Stimulated activated CD4-positive, alpha-beta T cell treated with anti-CD3 and anti-CD28 coated beads, Interleukin-2, amount 100 ng/mL, for 48 hours (primary cell): ENCODE data around the gene ST6GAL1.
"Not testable (repeated sequence)": the region's sequence is repeated elsewhere in the genome, so short reads cannot be mapped to it uniquely, and the experiment has no call there.

Experiments
- DNase-seq, 2 donors: peaks; one replicate each; pipeline ENCODE4 v3.0.0-alpha.2; 2020

Gene ST6GAL1

GRCh38 chr3:186930143-186930640 is at the start of gene ST6GAL1:
ST6GAL1 (plus strand) TSS chr3:186930526; CDS start chr3:187042704, 112,178 bp downstream.
- peak; percentile 61 for DNase-seq

DNA sequence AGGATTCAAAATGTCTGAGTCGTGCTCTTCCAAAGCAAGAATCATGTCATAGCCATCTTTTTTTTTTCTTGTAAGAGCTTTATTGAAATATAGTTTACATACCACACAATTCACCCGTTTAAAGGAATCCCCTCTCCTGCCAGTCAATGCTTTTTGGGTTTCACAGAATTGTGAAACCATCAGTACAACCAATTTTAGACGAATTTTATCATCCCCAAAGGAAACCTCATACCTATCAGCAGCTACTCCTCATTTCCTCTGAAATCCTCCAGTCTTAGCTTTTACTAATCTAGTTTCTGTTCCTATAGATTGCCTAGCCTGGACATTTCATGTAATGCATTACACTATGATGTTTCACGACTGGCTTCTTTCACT is 48.2 kb upstream of the ST6GAL1 start:
- no peak for DNase-seq

DNA sequence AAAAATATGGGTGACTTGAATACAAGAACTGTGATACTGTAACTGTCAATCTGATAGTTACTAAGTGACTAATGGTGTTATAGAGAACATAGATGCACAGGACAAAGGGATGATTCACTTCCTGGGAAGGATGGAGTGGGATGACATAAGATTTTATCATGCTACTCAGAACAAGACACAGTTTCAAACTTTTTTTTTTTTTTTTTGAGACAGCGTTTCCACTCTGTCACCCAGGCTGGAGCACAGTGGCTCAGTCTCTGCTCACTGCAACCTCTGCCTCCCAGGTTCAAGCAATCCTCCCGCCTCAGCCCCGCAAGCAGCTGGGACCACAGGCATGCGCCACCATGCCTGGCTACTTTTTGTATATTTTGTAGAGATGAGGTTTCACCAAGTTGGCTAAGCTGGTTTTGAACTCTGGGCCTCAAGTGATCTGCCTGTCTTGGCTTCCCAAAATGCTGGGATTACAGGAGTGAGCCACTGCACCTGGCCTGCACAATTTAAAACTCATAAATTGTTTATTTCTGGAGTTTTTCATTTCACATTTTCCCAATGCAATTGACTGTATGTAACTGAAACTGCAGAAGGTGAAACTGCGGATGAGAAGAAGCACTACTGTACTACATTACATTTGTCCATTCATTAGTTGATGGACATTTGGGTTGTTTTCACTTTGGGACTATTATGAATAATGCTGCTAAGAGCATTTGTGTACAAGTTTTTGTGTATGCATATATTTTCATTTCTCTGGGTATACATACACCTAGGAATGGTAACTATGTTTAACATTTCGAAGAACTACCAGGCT is 47.2 kb upstream of the ST6GAL1 start:
- peak; percentile 34 to 39 for DNase-seq

DNA sequence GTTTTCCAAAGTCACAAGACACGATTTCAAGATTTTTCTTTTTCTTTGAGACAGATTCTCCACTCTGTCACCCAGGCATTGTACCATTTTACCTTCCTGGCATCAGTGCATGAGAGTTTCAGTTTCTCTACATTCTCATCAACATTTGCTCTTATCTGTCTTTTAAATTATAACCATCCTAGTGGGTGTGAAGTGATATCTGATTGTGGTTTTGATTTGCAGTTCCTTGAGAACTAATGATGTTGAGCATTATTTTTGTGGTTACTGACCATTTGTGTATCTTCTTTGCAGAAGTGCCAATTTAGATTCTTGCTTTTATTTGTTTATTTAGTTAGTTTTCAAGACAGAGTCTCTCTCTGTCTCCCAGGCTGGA is 46.7 kb upstream of the ST6GAL1 start:
- DNase-seq, result no peak

GRCh38 chr3:186884868-186885267 is 45.5 kb upstream of the ST6GAL1 start:
- DNase-seq, result not testable (repeated sequence)

DNA sequence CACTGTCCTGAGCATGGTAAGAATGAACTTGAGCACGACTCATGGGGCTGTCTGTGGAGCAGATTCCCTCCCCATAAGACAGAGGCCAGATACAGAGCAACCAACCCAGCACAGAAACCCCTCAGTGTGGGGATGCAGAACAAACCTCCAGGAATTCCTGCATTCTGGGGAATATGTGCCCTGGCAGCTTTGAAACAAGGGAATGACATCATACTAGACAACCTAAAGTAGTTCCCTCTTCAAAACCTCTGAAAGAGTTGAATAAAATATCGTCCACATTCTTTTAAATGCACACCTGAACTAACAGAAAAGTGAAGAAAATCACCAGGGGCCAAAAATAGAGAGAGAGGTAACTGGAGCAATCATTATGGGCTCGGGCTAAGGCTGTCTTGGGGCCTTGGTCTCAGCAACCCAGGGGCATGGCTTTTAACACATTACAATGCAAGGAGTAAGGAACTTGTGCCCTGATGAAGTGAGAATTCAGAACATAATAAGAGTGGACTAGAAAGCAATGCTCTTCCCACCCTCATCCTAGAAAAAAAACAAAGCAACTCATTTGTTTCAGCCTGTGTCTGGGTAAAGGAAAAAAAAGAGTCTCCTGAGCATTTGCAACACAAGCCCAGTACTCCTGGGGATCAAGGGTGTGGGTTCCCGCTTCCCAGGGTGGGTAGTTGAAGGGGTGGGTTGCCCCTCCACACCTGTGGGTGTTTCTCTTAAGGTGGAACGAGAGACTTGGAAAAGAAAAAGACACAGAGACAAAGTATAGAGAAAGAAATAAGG is 43.9 kb upstream of the ST6GAL1 start:
- no peak for DNase-seq

- not testable (repeated sequence) for DNase-seq
Observed at GRCh38 chr3:186887507-186887938, 42.8 kb upstream of the ST6GAL1 start.

GRCh38 chr3:186888569-186888968 is 41.8 kb upstream of the ST6GAL1 start:
- no peak for DNase-seq

DNA sequence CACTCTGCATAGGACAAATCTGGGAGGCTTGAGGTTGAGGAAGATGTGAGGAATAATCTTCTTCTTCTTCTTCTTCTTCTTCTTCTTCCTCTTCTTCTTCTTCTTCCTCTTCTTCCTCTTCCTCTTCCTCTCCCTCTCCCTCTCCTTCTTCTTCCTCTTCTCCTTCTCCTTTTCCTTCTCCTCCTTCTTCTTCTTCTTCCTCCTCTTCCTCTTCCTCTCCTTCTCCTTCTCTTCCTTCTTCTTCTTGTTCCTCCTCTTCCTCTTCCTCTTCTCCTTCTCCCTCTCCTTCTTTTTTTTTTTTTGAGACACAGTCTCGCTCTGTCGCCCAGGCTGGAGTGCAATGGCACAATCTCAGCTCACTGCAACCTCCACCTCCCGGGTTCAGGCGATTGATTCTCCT is 40.6 kb upstream of the ST6GAL1 start:
- not testable (repeated sequence) for DNase-seq

- DNase-seq, result no peak
Observed at GRCh38 chr3:186890911-186891310, 39.4 kb upstream of the ST6GAL1 start.

GRCh38 chr3:186893071-186893470 is 37.3 kb upstream of the ST6GAL1 start:
- DNase-seq, result not testable (repeated sequence)

- DNase-seq, result no peak
Observed at GRCh38 chr3:186895406-186895805, 34.9 kb upstream of the ST6GAL1 start.

GRCh38 chr3:186896006-186896405 is 34.3 kb upstream of the ST6GAL1 start:
- no peak for DNase-seq

DNA sequence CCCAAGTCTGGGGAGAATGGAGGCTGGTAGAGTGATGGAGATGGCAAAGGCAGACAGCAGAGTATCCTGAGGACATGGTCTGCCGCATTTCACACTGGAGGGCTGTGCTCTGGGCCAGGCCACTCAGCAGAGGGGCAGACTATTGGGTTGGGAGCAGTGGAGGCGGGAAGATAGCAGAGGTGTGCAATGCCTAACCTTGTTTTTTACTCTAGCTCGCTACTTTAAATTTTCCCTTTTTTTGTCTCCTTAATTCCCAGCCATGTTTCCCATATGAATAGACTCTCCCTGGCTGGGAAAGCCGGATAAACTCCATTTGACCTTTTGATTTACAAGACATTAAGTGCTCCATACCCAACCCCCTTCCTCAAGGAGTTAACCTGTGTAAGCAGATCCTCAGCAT is 33.5 kb upstream of the ST6GAL1 start:
- DNase-seq, result no peak

DNA sequence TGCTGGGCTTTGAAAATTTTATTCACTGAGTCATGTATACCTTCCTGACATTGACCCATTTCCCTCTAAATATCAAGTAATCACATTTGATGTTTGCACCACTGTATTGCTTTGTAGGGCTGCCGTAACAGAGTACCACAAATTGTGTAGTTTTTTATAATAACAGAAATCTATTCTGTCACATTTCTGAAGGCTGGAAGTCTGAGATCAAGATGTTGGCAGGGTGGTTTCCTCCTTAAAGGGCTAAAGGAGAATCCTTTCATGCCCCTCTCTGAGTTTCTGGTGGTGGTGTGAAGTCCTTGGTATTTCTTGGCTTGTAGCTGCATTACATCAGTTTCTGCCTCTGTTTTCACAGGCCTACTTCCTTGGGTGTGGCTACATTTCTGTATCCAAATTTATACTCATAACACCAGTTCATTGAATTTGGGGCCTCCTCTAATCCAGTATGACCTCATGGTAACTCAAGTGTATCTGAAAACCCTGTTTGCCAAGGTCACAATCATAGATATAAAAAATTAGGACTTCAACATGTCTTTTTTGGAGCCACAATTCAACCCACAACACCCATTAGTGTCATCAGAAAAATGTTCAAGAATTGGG is 29.1 kb upstream of the ST6GAL1 start:
- no peak for DNase-seq

DNA sequence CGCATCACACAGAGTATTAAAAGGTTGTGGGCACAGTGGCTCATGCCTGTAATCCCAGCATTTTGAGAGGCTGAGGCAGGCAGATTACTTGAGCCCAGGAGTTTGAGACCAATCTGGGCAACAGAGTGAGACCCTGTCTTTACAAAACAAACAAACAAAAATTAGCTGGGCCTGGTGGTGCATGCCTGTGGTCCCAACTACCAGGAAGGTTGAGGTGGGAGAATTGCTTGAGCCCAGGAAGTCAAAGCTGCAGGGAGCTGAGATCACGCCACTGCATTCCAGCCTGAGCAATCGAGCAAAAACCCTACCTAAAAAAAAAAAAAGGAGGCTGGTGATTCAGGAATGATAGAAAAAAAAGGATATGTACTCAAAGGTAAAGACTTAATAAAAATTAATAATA is 28.2 kb upstream of the ST6GAL1 start:
- no peak for DNase-seq

- DNase-seq, result no peak
Observed at GRCh38 chr3:186902713-186903112, 27.6 kb upstream of the ST6GAL1 start.

DNA sequence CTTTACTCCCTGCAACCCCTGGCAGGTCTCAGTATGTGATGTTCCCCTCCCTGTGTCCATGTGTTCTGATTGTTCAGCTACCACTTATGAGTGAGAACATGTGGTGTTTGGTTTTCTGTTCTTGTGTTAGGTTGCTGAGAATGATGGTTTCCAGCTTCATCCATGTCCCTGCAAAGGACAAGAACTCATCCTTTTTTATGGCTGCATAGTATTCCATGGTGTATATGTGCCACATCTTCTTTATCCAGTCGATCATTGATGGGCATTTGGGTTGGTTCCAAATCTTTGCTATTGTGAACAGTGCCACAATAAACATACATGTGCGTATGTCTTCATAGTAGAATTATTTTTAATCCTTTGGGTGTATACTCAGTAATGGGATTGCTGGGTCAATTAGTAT is 26.6 kb upstream of the ST6GAL1 start:
- not testable (repeated sequence) for DNase-seq

DNA sequence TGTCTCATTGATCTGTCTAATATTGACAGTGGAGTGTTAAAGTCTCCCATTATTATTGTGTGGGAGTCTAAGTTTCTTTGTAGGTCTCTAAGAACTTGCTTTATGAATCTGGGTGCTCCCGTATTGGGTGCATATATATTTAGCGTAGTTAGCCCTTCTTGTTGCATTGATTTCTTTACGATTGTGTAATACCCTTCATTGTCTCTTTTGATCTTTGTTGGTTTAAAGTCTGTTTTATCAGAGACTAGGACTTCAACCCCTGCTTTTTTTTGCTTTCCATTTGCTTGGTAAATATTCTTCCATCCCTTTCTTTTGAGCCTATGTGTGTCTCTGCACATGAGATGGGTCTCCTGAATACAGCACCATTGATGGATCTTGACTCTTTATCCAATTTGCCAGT is 23.3 kb upstream of the ST6GAL1 start:
- not testable (repeated sequence) for DNase-seq

DNA sequence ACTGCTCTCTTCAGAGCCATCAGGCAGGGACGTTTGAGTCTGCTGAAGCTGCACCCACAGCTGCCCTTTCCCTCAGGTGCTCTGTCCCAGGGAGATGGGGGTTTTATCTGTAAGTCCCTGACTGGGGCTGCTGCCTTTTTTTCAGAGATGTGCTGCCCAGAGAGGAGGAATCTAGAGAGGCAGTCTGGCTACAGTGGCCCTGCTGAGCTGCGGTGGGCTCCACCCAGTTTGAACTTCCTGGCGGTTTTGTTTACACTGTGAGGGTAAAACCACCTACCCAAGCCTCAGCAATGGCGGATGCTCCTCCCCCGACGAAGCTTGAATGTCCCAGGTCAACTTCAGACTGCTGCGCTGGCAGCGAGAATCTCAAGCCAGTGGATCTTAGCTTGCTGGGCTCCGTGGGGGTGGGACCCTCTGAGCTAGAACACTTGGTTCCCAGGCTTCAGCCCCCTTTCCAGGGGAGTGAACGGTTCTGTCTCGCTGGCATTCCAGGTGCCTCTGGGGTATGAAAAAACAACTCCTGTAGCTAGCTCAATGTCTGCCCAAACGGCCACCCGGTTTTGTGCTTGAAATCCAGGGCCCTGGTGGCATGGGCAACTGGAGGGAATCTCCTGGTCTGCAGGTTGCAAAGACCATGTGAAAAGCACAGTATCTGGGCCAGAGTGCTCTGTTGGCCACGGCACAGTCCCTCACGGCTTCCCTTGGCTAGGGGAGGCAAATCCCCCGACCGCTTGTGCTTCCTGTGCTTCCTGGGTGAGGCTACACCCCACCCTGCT is 21.1 kb upstream of the ST6GAL1 start:
- peak; percentile 51 to 58 for DNase-seq

DNA sequence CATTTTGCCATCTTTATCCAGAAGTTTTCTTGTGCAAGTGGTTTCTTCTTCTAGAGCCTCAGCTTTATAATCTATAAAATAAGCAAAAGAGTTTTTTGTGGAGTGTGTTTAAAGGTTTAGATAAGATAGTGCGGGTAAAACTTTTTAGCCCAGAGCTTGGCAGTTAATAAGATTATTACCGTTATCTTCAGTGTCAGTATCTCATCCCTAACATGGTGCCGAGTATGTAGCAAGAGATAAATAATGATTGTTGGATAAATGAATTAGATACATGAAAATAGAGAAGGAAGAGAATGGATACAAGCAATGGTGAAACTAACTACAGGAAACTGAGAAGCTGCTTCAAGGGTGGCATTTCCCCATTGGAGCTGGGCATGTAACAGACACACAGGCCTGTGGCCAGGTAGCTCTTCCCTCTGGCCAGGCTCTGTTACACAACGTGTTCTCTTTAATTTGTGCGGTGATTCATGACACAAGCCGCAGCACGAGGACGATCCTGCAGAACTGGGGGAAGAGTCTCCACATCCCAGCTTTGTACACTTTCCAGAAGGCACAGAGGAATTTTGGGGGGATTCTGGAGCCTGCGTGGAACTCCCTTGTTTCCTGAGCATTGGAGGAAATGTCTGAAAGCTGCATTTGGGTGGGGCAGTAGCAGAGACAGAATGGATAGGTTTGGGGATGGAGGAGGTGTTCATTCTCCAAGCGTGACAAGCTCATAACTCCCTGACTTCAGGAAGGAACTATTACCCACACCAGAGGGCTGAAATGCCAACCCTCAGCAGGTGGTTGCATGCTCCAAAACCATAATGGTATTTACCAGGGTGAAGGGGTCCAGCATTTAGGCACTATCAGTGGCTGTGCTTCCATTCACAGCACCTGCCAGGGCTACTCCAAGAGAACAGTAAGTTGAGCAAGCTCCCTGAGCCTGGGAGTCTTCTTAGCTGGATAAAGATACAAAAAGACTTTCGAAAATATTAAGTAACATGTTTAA is 14.2 kb upstream of the ST6GAL1 start:
- DNase-seq, result no peak
